Measurements from ENCODE around the gene GPR101.
"Not testable (repeated sequence)": the region's sequence is repeated elsewhere in the genome, so short reads cannot be mapped to it uniquely, and the experiment has no call there.

Gene GPR101

GRCh38 chrX:137028699-137029098 lies 5.1 kb downstream of the GPR101 start:
- DNase-seq (ENCODE audit: low read depth in 2 of 2, low spot score in 1 of 2): no peak

GRCh38 chrX:137025930-137026329 lies 7.9 kb downstream of the GPR101 start:
- no peak for DNase-seq (ENCODE audit: low read depth in 2 of 2, low spot score in 1 of 2)

GRCh38 chrX:137000236-137000635 lies 33.6 kb downstream of the GPR101 start:
- DNase-seq (ENCODE audit: low read depth in 2 of 2, low spot score in 1 of 2): not testable (repeated sequence)

GRCh38 chrX:136999024-136999423 lies 34.8 kb downstream of the GPR101 start:
- DNase-seq (ENCODE audit: low read depth in 2 of 2, low spot score in 1 of 2): no peak
